Rectal smooth muscle tissue (tissue), 1 donor: ENCODE results near the gene PLPPR1.

Experiments used
- H3K27ac ChIP-seq: one replicate; pipeline ENCODE4 v1.7.0; 2013; ENCODE audit warnings: low read depth, low read length, inconsistent platforms
- H3K27me3 ChIP-seq: one replicate; pipeline ENCODE4 v1.7.0; 2013; ENCODE audit warnings: low read length; ENCODE audit not compliant: control insufficient read depth, insufficient read depth
- H3K36me3 ChIP-seq: one replicate; pipeline ENCODE4 v1.7.0; 2013; ENCODE audit warnings: low read length; ENCODE audit not compliant: control insufficient read depth, insufficient read depth
- H3K4me1 ChIP-seq: one replicate; pipeline ENCODE4 v1.7.0; 2013; ENCODE audit warnings: low read length; ENCODE audit not compliant: control insufficient read depth, insufficient read depth
- H3K4me3 ChIP-seq: one replicate; pipeline ENCODE4 v1.7.0; 2013; ENCODE audit warnings: low read length
- H3K9ac ChIP-seq: one replicate; pipeline ENCODE4 v1.7.0; 2013; ENCODE audit warnings: low read length

The PLPPR1 gene

DNA sequence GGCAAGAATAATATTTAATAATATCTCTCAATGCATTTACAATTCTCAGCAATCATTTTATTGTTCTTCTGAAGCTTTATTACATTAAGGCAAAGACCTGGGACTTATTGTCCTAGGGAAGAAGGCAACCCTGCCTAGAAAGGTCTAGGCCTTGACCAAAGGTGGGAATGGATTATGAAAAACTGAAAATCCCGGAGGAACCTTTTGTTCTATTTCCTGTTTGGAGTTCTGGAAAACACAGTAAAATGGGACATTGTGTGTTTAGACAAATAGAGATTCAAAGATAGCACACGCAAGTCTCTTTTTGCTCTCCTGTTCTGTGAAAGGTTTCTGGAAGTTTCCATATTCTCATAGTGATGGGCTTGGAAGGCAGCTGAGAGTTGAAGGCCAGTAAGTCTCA lies 325.2 kb downstream of the PLPPR1 start:
- H3K4me1 ChIP-seq, result no peaks in the 10 kb centered on the region
- H3K27ac ChIP-seq, result no peak overlapping the region
- no peak overlapping the region for H3K4me3 ChIP-seq
- H3K27me3 ChIP-seq, result no peaks in the 10 kb centered on the region
- H3K36me3 ChIP-seq, result no peaks in the 10 kb centered on the region
- H3K9ac ChIP-seq, result no peak overlapping the region

GRCh38 chr9:101354143-101354764 lies 325.7 kb downstream of the PLPPR1 start:
- H3K9ac ChIP-seq, result no peak overlapping the region
- H3K4me3 ChIP-seq, result no peak overlapping the region
- H3K36me3 ChIP-seq, result no peaks in the 10 kb centered on the region
- no peak overlapping the region for H3K27ac ChIP-seq
- no peaks in the 10 kb centered on the region for H3K27me3 ChIP-seq
- no peaks in the 10 kb centered on the region for H3K4me1 ChIP-seq

DNA sequence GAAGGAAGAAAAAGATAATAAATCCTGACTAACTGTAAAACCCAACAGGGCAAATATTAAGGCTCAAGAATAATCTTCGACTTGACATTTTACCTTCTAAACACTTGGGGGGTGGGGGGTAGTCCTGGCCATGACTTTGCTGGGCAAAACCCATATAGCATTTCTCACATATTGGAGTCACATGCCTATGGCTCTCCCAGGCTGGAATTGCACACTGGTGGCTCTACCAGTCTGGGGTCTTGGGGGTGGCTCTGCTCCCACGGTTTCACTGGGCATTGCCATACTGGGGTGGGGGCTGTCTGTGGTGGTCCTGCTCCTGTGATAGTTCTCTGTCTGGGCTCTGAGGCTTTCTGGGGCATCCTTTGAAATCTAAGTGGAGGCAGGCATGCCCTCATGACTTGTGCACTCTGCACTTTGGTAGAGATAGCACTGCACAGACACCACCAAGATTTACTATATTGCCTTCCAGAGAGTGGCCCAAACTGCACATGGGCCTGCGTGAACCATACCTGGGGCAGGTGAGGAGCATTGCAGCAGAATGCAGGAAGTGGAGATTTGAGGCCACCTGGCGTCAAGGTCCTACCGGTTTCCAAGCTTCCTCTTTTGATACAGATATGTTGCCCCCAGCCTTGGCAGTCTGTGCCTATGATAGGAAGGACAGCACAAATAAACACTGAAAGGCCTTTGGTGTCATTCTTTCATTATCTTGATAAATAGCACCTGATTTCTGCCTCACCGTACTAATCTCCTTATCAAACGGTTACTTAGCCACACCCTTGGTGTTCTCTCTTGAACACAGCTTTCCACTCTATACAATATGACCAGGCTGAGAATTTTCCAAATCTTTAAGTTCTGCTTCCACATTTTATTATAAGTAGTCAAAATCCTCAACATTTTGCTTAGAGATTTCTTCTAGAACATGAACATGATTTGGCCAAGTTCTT lies 326.5 kb downstream of the PLPPR1 start:
- Histone ChIP-seq H3K4me3 (no peak overlapping the region), H3K27ac (no peak overlapping the region)

GRCh38 chr9:101356619-101357018 lies 328.1 kb downstream of the PLPPR1 start:
- H3K27me3 ChIP-seq, result no peaks in the 10 kb centered on the region
- no peaks in the 10 kb centered on the region for H3K4me1 ChIP-seq
- no peaks in the 10 kb centered on the region for H3K36me3 ChIP-seq
- no peak overlapping the region for H3K9ac ChIP-seq
- H3K4me3 ChIP-seq, result no peak overlapping the region
- no peak overlapping the region for H3K27ac ChIP-seq

More for the DNA sequence above, 326.5 kb downstream of the PLPPR1 start:
- Histone ChIP-seq H3K27me3 (no peaks in the 10 kb centered on the region), H3K4me1 (no peaks in the 10 kb centered on the region), H3K9ac (no peak overlapping the region), H3K36me3 (no peaks in the 10 kb centered on the region)

DNA sequence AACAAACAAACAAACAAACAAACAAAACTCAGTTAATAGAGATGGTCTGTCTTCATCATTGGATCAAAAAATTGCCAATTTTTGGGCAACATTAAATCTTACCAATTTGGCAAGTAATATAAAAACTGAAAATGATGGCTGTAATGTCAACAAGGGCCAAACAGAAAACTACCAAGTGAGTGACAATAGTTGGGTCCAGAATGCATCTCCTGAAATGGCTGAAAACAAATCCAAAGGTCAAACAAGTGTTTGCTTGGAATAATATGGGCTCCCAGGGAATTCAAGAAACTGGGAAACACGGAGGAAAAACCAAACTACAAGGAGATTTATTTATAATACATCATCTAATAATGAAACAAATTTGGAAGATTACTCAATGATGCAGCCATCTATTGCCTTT lies 331.2 kb downstream of the PLPPR1 start:
- no peak overlapping the region for H3K27ac ChIP-seq

DNA sequence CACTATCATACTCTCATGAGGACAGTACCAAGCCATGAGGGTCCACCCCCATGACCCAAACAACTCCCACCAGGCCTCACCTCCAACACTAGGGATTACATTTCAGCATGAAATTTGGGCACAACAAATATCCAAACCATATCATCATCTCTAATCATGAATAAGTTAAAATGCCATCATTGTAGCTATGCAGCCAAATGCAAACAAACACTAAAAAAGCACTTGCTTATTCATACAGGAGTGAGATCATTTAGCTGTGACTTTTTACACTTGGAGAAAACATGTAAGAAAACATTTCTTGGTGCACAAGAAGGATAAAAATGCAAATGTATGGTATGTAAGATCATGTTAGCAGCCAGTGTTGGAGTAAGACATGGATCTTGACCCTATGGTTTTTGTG lies 332.1 kb downstream of the PLPPR1 start:
- no peak overlapping the region for H3K27ac ChIP-seq
- no peak overlapping the region for H3K4me3 ChIP-seq
- H3K36me3 ChIP-seq, result no peaks in the 10 kb centered on the region
- H3K27me3 ChIP-seq, result no peaks in the 10 kb centered on the region
- H3K9ac ChIP-seq, result no peak overlapping the region
- H3K4me1 ChIP-seq, result no peaks in the 10 kb centered on the region

More for the DNA sequence above, 331.2 kb downstream of the PLPPR1 start:
- Histone ChIP-seq H3K4me1 (no peaks in the 10 kb centered on the region), H3K27me3 (no peaks in the 10 kb centered on the region), H3K9ac (no peak overlapping the region), H3K36me3 (no peaks in the 10 kb centered on the region), H3K4me3 (no peak overlapping the region)

GRCh38 chr9:101362450-101362849 lies 333.9 kb downstream of the PLPPR1 start:
- H3K27ac ChIP-seq, result no peak overlapping the region
- no peaks in the 10 kb centered on the region for H3K27me3 ChIP-seq
- H3K4me1 ChIP-seq, result no peaks in the 10 kb centered on the region
- no peak overlapping the region for H3K4me3 ChIP-seq
- H3K9ac ChIP-seq, result no peak overlapping the region
- no peaks in the 10 kb centered on the region for H3K36me3 ChIP-seq

DNA sequence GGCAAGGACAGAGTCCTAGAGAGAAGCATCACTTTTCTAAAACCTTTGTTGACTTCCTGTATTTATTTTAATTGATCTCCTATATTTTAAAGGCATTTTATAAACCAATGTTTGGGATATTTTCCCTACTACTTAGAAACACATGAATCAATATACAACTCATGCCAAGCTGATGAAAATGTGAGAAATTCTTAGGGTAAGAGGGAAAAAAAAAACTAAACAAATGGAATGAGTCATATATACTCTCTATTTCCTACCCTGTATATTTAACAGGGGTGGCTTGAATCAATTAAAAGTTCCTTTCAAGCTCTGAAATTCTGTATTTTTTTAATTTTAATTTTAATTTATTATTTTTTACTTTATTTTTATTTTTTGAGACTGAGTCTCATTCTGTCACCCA lies 336.7 kb downstream of the PLPPR1 start:
- no peaks in the 10 kb centered on the region for H3K4me1 ChIP-seq
- no peak overlapping the region for H3K27ac ChIP-seq
- H3K4me3 ChIP-seq, result no peak overlapping the region
- no peaks in the 10 kb centered on the region for H3K27me3 ChIP-seq
- H3K9ac ChIP-seq, result no peak overlapping the region
- H3K36me3 ChIP-seq, result no peaks in the 10 kb centered on the region

GRCh38 chr9:101366038-101366756 lies 337.7 kb downstream of the PLPPR1 start:
- Histone ChIP-seq H3K9ac (no peak overlapping the region), H3K4me1 (no peaks in the 10 kb centered on the region), H3K36me3 (no peaks in the 10 kb centered on the region), H3K27ac (no peak overlapping the region), H3K4me3 (no peak overlapping the region), H3K27me3 (no peaks in the 10 kb centered on the region)

DNA sequence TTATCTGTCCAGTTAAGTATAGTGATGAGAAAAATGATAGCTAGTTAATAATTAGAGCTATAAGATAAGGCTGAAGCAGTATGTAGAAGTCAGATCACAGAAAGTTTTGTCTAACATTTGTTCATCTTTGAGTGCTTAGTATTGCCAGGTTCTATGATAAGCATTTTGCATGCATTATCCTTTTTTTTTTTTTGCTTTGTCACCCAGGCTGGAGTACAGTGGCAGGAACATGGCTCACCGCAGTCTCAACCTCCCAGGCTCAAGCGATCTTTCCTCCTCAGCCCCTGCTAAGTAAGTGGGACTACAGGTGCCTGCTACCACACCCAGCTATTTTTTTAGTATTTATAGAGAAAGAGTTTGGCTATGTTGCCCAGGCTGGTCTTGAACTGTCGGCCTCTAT lies 338.8 kb downstream of the PLPPR1 start:
- H3K27me3 ChIP-seq, result no peaks in the 10 kb centered on the region
- no peaks in the 10 kb centered on the region for H3K36me3 ChIP-seq
- no peak overlapping the region for H3K4me3 ChIP-seq
- H3K4me1 ChIP-seq, result no peaks in the 10 kb centered on the region
- H3K9ac ChIP-seq, result no peak overlapping the region
- no peak overlapping the region for H3K27ac ChIP-seq

DNA sequence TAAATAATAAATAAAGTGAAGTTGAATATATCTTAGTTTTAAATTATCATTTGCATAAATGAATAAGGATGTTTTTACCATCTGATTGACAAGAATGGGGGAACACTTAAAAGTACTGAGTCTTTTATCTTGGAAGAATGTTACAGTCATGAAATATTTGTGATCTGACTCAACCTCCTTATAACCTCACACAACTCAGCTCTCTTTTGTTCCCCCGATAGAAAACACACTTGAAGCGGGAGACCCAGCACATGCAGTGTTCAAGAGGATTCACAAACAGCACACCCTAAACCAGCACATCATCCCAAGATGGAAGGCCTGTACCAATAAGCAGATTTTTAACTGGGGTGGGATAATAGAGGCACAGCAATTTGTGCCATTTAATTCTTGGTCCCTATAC lies 340.8 kb downstream of the PLPPR1 start:
- H3K27me3 ChIP-seq, result no peaks in the 10 kb centered on the region
- H3K27ac ChIP-seq, result no peak overlapping the region
- H3K36me3 ChIP-seq, result no peaks in the 10 kb centered on the region
- H3K4me1 ChIP-seq, result no peaks in the 10 kb centered on the region
- no peak overlapping the region for H3K9ac ChIP-seq
- H3K4me3 ChIP-seq, result no peak overlapping the region

- no peak overlapping the region for H3K9ac ChIP-seq
- H3K27me3 ChIP-seq, result no peaks in the 10 kb centered on the region
- no peak overlapping the region for H3K4me3 ChIP-seq
- no peaks in the 10 kb centered on the region for H3K4me1 ChIP-seq
- no peak overlapping the region for H3K27ac ChIP-seq
- no peaks in the 10 kb centered on the region for H3K36me3 ChIP-seq
Observed at GRCh38 chr9:101369884-101370531, 341.5 kb downstream of the PLPPR1 start.
